Raji (cell line): Measurements from ENCODE around the gene CLDN12.

ENCODE experiments used
- POLR2A ChIP-seq: IDR thresholded peaks from 2 replicates; pipeline ENCODE4 v1.6.1; 2011; ENCODE audit warnings: low read depth, low read length, control low read depth; ENCODE audit not compliant: insufficient read depth

The CLDN12 gene

DNA sequence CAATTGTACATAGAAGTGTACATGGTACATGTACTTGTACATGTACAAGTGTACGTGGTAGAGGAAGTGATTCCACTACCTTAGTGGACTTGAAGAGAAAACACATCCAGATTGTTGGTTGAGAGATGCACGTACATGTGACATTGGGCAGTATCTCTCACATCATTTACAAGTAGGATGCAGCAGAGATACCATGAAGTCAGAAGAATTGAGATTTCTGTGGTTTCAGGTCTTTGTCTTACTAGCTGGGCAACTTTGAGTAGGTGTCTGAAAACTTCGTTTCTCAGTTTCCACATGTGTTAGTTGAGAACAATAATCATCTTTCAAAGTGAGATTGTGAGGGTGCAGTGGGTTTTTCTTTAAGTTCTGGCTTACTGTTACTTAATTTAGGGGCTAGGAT is 21.5 kb downstream of the CLDN12 start:
- no peak for TF ChIP-seq POLR2A

DNA sequence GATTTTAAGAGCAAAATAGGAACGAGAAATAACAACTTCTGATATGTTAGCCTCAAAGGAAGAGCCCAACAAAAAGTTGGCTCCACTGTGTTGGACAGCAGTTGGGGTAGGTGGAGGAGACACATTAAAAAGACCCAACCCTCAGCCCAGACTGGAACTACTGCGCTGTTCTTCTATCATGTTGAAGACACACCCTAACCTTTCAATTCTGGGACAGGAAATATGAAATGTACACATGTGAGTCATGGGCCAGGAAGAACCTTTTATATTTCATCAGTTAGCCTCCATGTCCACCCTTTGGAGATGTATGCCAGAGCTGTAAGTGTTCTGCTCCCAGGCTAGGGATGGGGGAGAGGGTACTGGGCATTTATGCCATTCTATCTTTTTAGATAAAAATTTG is 22.1 kb downstream of the CLDN12 start:
- no peak for TF ChIP-seq POLR2A

DNA sequence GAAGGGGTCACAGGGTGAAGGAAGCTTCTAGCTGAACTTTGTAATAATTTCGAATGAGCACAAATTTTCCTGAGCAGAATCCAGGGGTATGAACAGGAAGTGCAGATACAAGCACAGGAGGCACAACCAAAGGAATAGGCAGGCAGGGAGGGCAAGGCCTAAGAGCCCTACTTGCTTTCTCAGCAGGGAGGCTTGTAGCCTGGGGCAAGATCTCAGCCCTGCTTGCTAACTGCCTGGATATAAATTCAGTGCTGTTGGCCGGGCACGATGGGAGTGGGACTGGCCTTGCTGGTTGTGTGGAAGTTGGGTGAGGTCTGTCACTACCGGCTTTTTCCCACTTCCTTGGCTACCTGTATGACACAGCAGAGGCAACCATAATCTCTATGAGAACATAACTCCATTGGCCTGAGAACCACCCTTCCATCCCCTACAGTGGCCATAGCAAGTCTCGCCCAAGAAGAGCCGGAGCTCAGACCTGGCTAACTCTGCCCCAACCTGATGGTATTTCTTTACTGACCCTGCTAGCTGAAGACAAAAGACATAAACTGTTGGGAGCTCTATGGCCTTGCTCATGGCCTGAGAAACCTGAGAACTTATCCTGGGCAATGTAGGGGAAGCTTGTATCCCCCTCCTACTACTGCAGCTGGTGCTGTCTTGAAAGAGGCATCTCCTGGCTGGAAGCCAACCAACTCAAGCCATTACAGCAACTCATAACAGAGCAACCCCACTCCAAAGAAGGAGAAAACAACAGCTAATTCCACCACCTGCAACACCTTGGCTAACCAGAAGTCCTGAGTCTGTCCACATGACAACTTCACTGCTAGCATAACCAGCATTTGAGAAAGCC is 27.6 kb downstream of the CLDN12 start:
- TF ChIP-seq POLR2A = no peak

DNA sequence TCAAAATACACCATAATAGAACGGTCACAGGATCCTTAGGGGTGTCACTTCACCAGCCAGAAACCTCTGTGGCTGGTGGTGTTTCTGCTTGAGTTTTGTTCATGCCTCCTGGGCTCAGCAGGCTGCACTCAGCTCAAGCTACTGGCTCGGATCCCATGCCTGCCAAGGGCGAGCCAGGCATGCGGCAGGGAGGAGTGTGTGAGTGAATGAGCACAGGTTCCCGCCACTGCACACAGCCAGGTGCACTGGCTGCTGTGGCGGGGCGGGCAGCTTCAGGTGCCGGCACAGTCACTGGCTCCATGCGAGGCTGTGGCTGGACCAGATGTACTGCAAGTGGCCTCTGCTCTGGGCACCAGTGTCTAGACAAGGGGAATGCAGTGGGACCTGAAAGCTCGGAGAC is 29.5 kb downstream of the CLDN12 start:
- TF ChIP-seq POLR2A = no peak

DNA sequence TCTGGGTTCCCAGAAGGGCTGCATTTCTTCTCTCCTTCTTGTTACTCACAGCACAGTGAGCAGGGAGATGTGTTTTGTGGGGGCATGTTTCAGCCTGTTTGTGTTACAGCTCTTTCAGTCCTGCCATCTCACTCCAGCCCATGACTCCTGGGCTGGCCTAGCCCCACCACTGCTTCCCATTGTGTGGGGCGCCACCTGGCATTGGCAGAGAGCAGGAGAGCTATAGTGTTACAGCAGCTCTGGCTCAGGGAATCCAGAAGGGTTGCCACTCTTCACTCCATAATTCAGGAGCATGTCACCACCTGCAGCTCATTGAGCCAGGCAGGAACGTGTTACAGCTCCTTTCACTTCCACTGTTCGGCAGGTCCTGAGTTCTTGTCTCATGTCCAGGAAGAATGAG is 30.0 kb downstream of the CLDN12 start:
- TF ChIP-seq POLR2A = no peak

GRCh38 chr7:90445633-90446032 is 42.4 kb downstream of the CLDN12 start:
- no peak for TF ChIP-seq POLR2A

GRCh38 chr7:90446137-90446899 is 43.1 kb downstream of the CLDN12 start:
- no peak for TF ChIP-seq POLR2A

DNA sequence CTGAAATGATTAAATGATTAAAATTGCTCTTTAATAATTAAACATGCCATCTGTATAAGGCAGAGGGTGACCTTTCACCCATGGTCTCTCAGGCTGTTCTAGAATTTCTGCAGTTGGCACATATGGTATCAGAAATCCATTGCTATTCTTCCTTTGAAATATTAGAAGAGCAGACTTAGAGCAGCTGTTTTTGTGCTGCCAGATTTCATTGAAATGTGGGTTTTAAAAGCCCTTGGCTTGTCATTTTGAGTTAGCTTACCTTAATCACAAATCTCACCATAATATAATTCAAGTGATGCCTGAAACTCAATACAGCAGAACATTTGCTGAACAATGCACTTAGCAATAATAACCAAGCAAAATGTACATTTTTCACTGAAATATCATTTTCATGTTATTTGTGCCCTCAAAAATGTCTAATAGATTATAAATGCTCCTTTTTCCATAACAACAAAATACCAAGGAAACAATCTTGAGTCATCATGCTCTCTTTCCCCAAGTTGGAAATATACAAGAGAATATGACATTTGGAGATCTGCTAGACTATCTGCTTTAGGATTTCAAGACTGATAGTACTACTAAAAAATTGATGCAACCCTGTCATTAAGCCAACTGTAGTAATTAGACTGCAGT is 50.1 kb downstream of the CLDN12 start:
- no peak for TF ChIP-seq POLR2A

DNA sequence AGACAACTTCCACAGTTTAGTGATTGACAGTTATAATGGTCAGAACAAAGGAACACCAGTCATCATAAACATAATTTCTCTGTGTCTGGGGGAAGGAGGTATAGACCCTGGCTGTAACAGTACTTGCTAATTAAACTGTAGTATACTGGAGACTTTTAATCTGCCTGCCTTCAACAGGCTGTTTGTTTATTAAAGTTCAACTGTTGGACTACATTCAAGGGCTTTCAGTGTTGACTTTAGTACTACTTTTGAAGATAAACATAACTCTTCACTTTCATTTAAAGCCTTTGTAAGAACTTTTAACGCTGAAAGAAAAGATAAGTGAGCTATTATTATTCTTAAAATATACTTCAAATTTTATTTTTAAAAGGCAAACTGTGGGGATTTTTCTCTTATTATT is 50.7 kb downstream of the CLDN12 start:
- TF ChIP-seq POLR2A = no peak

DNA sequence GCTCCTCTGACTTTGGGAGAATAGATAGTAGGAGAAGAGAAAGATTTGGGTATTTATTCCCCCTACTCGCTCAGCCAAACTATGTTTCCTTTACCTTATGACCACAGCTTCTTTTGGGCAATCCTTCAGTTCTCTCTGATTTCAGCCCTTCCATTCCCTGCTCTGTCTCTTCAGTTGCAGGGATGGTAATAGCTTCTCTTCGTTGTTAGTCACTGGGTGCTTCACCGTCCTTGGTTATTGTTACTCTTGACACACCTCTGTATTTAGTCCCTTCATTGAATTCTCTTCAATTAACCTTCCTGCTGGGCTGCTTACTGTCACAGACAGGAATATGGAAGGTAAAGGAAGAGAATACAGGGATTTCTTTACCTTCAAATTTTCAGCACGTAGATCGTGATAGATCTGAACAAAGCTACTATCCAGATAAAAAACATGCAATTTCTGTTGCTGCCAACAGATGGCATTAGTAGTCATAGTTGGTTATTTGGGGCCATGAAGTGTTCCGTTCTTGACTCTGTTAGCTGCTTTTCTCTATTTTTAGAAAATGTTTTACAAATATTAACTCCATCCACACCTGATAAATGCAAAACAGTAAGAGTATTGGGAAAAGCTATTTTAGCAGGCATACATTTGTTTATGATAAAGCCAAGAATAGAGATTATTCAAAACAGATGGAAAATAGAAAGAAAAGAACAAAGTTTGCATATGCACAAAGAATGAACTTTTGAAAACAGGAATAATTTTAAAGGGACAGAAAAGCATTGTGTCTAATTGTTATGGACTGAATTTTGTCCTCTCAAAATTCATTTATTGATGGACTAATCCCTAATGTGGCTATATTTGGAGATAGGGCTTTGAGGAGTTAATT is 52.1 kb downstream of the CLDN12 start:
- no peak for TF ChIP-seq POLR2A

DNA sequence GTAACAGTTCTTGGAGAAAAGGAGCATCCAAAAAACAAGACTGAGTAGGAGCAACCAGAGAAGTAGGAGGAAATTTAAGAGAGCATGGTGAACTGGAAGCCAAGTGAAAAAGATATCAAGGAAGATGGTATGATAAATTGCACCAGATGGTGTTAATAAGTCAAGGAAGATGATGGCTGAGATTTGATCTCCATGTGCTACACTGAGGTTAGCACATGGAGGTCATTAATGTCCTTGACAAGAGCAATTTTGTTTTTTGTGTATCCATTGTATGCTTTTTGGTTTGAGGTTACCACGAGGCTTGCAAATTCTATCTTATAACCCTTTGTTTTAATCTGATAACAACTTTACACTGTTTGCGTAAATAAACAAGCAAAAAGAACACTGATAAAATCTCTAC is 54.8 kb downstream of the CLDN12 start:
- TF ChIP-seq POLR2A = no peak

DNA sequence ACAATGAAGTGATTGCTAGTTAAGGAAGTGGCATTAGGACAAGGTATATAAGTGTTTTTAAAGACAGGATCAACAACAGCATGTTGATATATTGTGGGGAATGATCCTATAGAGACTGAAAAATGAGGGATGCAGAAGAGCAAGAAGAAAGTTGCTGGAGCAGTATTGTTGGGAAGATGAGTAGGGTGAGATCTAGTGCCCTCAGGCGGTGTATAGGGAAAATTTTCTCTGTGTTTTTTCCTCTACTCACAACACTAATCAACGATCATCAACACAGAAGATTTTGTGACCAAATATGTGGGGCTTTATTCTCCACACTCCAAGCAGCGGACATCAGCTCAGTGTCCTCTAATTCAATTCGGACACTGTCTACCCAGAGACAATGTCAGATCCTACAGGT is 56.6 kb downstream of the CLDN12 start:
- no peak for TF ChIP-seq POLR2A

DNA sequence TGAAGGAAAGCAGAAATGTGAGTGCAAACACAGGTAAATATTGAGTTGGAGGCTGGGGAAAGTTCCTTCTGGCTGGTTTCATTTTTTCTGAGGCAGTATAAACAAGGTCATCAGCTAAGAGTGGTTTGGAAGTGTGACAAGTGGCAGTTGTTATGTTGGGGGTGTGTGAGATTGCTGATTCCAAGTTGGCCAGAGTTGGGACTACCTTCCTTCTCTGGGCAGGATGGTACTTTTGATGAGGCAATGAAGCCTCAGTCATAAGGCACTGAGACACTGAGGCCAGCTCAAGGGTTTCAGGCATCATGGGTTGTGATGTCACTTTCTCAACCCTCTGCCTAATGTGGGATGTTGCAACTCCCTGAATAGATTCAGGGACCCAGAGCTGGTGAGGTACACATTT is 58.0 kb downstream of the CLDN12 start:
- TF ChIP-seq POLR2A = no peak
